Lower leg skin (tissue), 4 donors: ENCODE measurements around the gene DCTD. TPM values are rescaled to one million over a fixed set of nuclear protein-coding genes. Genes with fewer than 3 reads are reported as not detected.

Experiments used
- DNase-seq, 2 donors: peaks; one replicate each; pipeline ENCODE4 v3.0.0-alpha.2; 2019; ENCODE audit warnings: low spot score in 2 of 2
- H3K4me3 ChIP-seq: fragments of 200-600 bp; sonication (generic); 2 replicates; pipeline ENCODE4 v1.5.1; 2017; ENCODE audit warnings: mild to moderate bottlenecking, low read depth; ENCODE audit not compliant: poor library complexity, severe bottlenecking
- POLR2A ChIP-seq, 2 donors: fragments of 450-650 bp; IDR thresholded peaks; one replicate each; pipeline ENCODE4 v1.6.1; 2016 to 2017; ENCODE audit warnings: antibody characterized with exemption in 2 of 2, mild to moderate bottlenecking in 1 of 2, moderate library complexity in 1 of 2
- WGBS, 2 donors: methylation state at CpG; one replicate each; pipeline ENCODE4 v1.1.5; 2018; 5-methylcytosine and 5-hydroxymethylcytosine counted together
- intact Hi-C: fragments of 100-400 bp; cut with DNase I; formaldehyde crosslinking; loops from one replicate; pipeline ENCODE4 v1.15.0; 2023; ENCODE audit warnings: low total_unique reads
- total RNA-seq, 4 donors: library from RNA; depleted of rRNA; stranded (reverse); fragments of >200 nt; gene quantifications; one replicate each; pipeline ENCODE4 v1.1.0, GENCODE V29; 2016
- TF ChIP-seq, protein P1 (sequence below), 3 donors: fragments of 450-650 bp; IDR thresholded peaks; one replicate each; pipeline ENCODE4 v1.5.1; 2016; ENCODE audit warnings: antibody characterized with exemption in 3 of 3, mild to moderate bottlenecking in 3 of 3, moderate library complexity in 2 of 3

Gene DCTD
- total RNA-seq, 4 donors from 2014 or later = 27.7 to 52.4 (median 35.4) TPM

DNA sequence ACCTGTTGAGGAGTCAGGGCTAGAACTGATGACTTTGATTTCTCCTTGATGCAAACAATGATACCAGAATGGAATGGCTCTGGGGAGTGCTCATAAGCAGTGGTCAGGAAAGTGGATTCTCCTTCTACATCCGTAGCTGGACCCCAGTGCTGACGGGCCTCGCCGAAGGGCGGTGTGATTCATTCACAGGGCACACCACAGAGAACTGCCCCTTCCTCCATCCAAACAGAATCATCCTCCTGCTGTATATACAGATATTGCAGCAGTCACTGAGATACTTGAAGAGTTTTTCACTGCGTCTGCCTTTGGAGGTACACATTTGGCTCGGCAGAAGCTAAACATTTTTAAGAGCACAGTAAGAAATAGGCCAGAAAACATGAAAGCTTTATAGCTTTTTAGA is 7.3 kb upstream of the DCTD start:
- intact Hi-C loops = no loop called here
- 87 to 95% methylated on average over 7 of the region's 7 CpGs for WGBS, 2 donors
- no peak for DNase-seq
- TF ChIP-seq POLR2A (IDR thresholded peaks at IDR 0.05) = no peak
- TF ChIP-seq, protein P1, sequence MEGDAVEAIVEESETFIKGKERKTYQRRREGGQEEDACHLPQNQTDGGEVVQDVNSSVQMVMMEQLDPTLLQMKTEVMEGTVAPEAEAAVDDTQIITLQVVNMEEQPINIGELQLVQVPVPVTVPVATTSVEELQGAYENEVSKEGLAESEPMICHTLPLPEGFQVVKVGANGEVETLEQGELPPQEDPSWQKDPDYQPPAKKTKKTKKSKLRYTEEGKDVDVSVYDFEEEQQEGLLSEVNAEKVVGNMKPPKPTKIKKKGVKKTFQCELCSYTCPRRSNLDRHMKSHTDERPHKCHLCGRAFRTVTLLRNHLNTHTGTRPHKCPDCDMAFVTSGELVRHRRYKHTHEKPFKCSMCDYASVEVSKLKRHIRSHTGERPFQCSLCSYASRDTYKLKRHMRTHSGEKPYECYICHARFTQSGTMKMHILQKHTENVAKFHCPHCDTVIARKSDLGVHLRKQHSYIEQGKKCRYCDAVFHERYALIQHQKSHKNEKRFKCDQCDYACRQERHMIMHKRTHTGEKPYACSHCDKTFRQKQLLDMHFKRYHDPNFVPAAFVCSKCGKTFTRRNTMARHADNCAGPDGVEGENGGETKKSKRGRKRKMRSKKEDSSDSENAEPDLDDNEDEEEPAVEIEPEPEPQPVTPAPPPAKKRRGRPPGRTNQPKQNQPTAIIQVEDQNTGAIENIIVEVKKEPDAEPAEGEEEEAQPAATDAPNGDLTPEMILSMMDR (IDR thresholded peaks at IDR 0.05) = no peak
- no peak overlapping the region for H3K4me3 ChIP-seq

DNA sequence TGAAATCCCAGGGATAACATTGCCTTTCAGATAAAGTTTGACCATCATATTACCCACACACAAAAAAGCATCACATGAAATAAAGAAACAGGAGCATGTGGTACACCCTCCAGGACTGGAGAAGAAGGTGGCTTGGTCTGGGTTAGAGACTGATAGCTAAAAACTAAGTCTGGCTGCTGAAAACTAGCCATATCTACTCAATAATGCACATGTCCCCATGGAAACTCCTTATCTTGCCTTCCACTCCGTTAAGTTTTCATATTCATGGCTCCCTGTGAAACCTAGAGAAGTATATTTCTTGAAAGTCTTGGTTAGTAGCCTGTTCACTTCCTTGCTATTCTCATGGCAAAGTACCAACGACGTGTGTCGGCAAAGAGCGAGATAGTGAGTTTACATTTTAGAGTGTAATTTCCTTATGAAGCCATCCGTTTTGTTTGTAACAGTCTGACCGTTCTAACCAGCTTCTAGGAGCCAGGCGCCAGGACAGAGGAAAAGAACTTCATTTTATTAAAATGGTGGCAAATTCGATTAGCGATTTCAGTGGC is 6.7 kb upstream of the DCTD start:
- DNase-seq = no peak
- 89 to 91% methylated on average over 10 of the region's 10 CpGs for WGBS, 2 donors
- no peak overlapping the region for H3K4me3 ChIP-seq
- TF ChIP-seq, protein P1 (IDR thresholded peaks at IDR 0.05) = no peak
- TF ChIP-seq POLR2A (IDR thresholded peaks at IDR 0.05) = no peak
- intact Hi-C loops = no loop called here

DNA sequence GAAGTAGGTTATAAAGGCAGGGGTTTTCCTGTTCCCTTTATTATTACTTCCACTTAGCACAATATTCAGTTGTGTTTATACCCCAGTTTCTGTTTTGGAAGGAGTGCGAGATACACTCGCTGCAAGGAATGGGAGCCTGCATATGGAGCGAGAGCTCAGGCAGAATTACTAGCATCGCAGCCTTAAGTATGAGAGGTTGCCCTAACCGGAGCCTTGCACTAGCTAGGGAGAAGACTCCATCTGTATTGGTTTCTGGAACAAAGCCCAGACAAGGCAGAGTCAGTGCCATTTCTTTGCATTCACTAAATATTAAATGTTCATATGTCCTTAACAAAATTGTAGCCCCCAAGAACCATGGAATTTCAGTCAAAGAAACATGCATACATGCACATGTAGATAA is 6.2 kb upstream of the DCTD start:
- no peak for DNase-seq
- intact Hi-C loops = no loop called here
- TF ChIP-seq, protein P1 (IDR thresholded peaks at IDR 0.05) = no peak
- TF ChIP-seq POLR2A (IDR thresholded peaks at IDR 0.05) = no peak
- no peak overlapping the region for H3K4me3 ChIP-seq
- WGBS, 2 donors = 65 to 78% methylated on average over 5 of the region's 5 CpGs

DNA sequence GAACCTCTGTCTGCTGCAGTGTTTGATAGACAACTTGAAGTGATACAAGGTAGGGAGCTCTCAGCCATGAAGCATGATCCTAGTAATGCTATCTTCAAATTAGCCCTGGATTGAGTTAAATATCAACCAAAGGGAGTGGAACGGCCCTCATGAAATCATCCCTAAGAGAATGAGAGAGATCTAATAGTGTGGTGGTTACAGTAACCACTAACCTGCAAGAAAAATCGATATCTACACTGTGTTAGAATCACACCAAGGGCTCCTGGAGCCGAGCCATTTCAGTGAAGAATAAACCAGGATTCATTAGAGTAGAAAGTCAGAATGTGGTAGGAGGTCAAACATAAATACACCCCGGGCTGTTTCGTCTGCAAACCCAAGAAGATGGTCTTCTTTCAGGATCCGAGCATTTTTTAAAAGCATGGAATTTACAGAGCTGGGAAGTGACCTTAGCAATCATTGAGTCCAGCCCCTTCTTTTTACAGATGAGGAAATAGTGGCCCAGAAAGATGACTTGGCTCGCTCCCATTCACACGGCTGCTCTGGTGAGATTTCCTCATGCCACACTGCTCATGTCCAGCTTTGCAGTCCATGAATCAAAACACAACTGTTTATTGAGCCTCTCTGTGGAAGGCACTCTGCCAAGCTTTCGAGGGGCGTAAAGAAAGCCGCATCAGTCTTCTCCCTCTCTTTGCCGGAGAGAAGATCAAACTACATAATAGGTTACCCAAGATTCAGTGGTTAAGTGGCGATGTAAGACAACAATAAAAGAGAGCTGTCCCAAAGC is 5.5 kb upstream of the DCTD start:
- no peak for TF ChIP-seq POLR2A (IDR thresholded peaks at IDR 0.05)
- TF ChIP-seq, protein P1 (IDR thresholded peaks at IDR 0.05) = no peak
- DNase-seq = no peak
- 78 to 79% methylated on average over 13 of the region's 13 CpGs for WGBS, 2 donors
- H3K4me3 ChIP-seq = no peak overlapping the region
- intact Hi-C loops = no loop called here

DNA sequence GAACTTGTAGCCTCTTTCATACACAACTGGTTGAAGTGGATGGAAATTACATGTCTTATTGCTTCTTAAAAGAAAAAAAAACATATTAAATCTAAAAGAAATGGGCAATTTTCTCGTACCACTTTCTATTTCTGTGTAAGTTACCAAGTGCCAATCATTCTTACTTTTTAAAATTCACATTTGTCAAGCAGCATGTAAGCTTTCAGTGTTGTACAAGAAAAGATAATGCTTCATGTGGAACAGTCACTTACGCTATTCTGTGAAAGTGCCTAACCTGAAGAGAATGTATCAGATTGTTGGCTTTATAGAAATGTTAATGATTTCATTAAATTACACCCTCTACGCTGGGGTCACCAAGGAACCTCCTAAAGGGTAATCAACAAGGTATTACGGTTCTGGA is 4.4 kb upstream of the DCTD start:
- WGBS, 2 donors = 92 to 94% methylated on average over 4 of the region's 4 CpGs
- TF ChIP-seq, protein P1 (IDR thresholded peaks at IDR 0.05) = no peak
- no peak for TF ChIP-seq POLR2A (IDR thresholded peaks at IDR 0.05)
- H3K4me3 ChIP-seq = no peak overlapping the region
- intact Hi-C loops = no loop called here
- no peak for DNase-seq
